ENCODE results near the gene SLC22A4.

The SLC22A4 gene

DNA sequence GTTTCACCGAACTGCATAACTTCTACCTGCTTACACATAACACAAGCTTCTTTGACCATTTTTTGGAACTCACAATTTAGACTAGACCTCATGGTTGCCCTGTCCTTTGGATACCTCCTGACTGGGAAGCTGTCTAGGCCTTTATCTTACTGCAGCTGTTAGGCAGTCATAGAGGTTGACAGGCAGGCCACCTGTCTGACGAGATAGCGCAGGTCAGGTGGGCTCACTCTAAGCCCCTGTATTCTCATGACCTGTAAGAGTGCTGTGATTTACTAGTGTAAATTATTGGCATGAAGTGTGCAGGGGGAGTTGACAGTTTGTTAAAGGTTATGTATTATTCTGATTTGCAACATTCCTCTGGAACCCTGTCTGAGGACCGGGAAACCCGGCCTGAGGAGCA, 29.0 kb downstream of the SLC22A4 start:
- no peak for DNase-seq
- no peak overlapping the region for H2BK120ac ChIP-seq (ENCODE audit: insufficient read depth, low read length, poor library complexity)
- no peak overlapping the region for H3K27ac ChIP-seq (ENCODE audit: low read depth, low read length)
- no peak overlapping the region for H3K14ac ChIP-seq (ENCODE audit: low read length)
- H2AK5ac ChIP-seq (ENCODE audit: low read length) = no peak overlapping the region
- no peaks in the 10 kb centered on the region for H3K9me3 ChIP-seq (ENCODE audit: insufficient read depth, low read depth, low read length)
- H3K18ac ChIP-seq (ENCODE audit: low read length) = no peak overlapping the region
- H3K4me1 ChIP-seq (ENCODE audit: control insufficient read depth in 1 of 2, insufficient read depth in 2 of 2, low read length in 2 of 2) = peaks cover 4 to 9% of the 10 kb centered on the region in 2 experiments
- no peak overlapping the region for H2AFZ ChIP-seq (ENCODE audit: insufficient read depth, low read length, poor library complexity)
- H3K79me2 ChIP-seq (ENCODE audit: control insufficient read depth, insufficient read depth, low read length, poor library complexity) = no peaks in the 10 kb centered on the region
- H4K91ac ChIP-seq (ENCODE audit: low read depth, low read length) = no peak overlapping the region
- H3K4me2 ChIP-seq (ENCODE audit: low read length) = no peak overlapping the region
- no peak overlapping the region for H4K8ac ChIP-seq (ENCODE audit: low read depth, low read length)
- H3K4me3 ChIP-seq (ENCODE audit: low read depth, low read length) = no peak overlapping the region
- no peak overlapping the region for H2BK5ac ChIP-seq (ENCODE audit: low read depth, low read length, poor library complexity)
- H3K9ac ChIP-seq (ENCODE audit: low read length) = no peak overlapping the region
- H3K36me3 ChIP-seq (ENCODE audit: control insufficient read depth in 1 of 2, insufficient read depth in 2 of 2, low read length in 2 of 2) = no peaks in the 10 kb centered on the region
- H3K79me1 ChIP-seq (ENCODE audit: low read length) = no peaks in the 10 kb centered on the region
- no peaks in the 10 kb centered on the region for H3K27me3 ChIP-seq (ENCODE audit: insufficient read depth, low read length)
- no peak overlapping the region for H3K4ac ChIP-seq (ENCODE audit: low read depth, low read length)
- no peak overlapping the region for H4K12ac ChIP-seq (ENCODE audit: low read depth, low read length)
- no peak overlapping the region for H2BK12ac ChIP-seq (ENCODE audit: low read length)
- no CpG with 5 or more reads among the region's 5 CpGs for WGBS (ENCODE audit: extremely low coverage, insufficient coverage, insufficient read length)
- H3K23ac ChIP-seq (ENCODE audit: low read length) = no peak overlapping the region

- H3K36me3 ChIP-seq (ENCODE audit: control insufficient read depth in 1 of 2, insufficient read depth in 2 of 2, low read length in 2 of 2) = no peaks in the 10 kb centered on the region
- no peak overlapping the region for H3K23ac ChIP-seq (ENCODE audit: low read length)
- no peak overlapping the region for H4K8ac ChIP-seq (ENCODE audit: low read depth, low read length)
- H3K4ac ChIP-seq (ENCODE audit: low read depth, low read length) = no peak overlapping the region
- no peak overlapping the region for H3K27ac ChIP-seq (ENCODE audit: low read depth, low read length)
- no peak overlapping the region for H4K91ac ChIP-seq (ENCODE audit: low read depth, low read length)
- DNase-seq = no peak
- no peak overlapping the region for H4K12ac ChIP-seq (ENCODE audit: low read depth, low read length)
- no peak overlapping the region for H2BK5ac ChIP-seq (ENCODE audit: low read depth, low read length, poor library complexity)
- H3K18ac ChIP-seq (ENCODE audit: low read length) = no peak overlapping the region
- no peak overlapping the region for H3K14ac ChIP-seq (ENCODE audit: low read length)
- no CpG with 5 or more reads among the region's 4 CpGs for WGBS (ENCODE audit: extremely low coverage, insufficient coverage, insufficient read length)
- H2BK12ac ChIP-seq (ENCODE audit: low read length) = no peak overlapping the region
- H3K9ac ChIP-seq (ENCODE audit: low read length) = no peak overlapping the region
- H3K4me3 ChIP-seq (ENCODE audit: low read depth, low read length) = no peak overlapping the region
- no peak overlapping the region for H2AK5ac ChIP-seq (ENCODE audit: low read length)
- H3K79me2 ChIP-seq (ENCODE audit: control insufficient read depth, insufficient read depth, low read length, poor library complexity) = no peaks in the 10 kb centered on the region
- peaks cover 4 to 9% of the 10 kb centered on the region in 2 experiments for H3K4me1 ChIP-seq (ENCODE audit: control insufficient read depth in 1 of 2, insufficient read depth in 2 of 2, low read length in 2 of 2)
- no peak overlapping the region for H3K4me2 ChIP-seq (ENCODE audit: low read length)
- H2AFZ ChIP-seq (ENCODE audit: insufficient read depth, low read length, poor library complexity) = no peak overlapping the region
- no peaks in the 10 kb centered on the region for H3K79me1 ChIP-seq (ENCODE audit: low read length)
- no peaks in the 10 kb centered on the region for H3K9me3 ChIP-seq (ENCODE audit: insufficient read depth, low read depth, low read length)
- no peaks in the 10 kb centered on the region for H3K27me3 ChIP-seq (ENCODE audit: insufficient read depth, low read length)
- H2BK120ac ChIP-seq (ENCODE audit: insufficient read depth, low read length, poor library complexity) = no peak overlapping the region
Measured at GRCh38 chr5:132325691-132326090, 31.5 kb downstream of the SLC22A4 start.

DNA sequence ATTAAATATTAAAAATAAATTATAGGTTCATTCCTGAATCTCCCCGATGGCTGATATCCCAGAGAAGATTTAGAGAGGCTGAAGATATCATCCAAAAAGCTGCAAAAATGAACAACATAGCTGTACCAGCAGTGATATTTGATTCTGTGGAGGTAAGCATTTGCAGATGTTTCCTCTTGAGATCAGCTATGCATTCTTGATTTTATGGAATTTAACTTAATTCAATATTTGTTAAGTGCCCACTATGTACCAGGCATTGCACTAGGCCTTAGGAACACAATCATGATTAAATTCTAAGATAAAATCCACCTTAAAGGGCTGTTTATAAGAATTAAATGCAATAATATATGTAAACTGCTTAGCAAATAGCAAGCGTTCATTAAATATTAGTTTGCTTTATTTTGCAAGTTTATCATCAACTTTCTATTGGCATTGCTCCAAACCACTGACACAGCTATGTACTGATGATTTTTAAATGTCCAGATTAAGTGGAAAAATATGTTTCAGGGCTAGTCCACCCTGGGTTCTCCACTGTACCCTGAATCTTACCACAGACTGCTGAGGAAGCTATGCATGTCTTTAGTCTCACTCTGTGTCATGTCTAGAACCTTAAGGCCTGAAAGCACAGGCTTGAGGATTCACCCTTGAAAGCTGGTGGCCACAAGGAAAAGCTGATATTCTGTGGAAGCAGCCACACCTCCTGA, 33.2 kb downstream of the SLC22A4 start:
- Histone ChIP-seq H3K4me1 (ENCODE audit: control insufficient read depth in 1 of 2, insufficient read depth in 2 of 2, low read length in 2 of 2) (peaks cover under 1 to 5% of the 10 kb centered on the region in 2 experiments), H4K12ac (ENCODE audit: low read depth, low read length) (no peak overlapping the region), H4K91ac (ENCODE audit: low read depth, low read length) (no peak overlapping the region), H4K8ac (ENCODE audit: low read depth, low read length) (no peak overlapping the region), H3K27me3 (ENCODE audit: insufficient read depth, low read length) (no peaks in the 10 kb centered on the region), H2BK120ac (ENCODE audit: insufficient read depth, low read length, poor library complexity) (no peak overlapping the region), H2AK5ac (ENCODE audit: low read length) (no peak overlapping the region), H3K23ac (ENCODE audit: low read length) (no peak overlapping the region), H3K36me3 (ENCODE audit: control insufficient read depth in 1 of 2, insufficient read depth in 2 of 2, low read length in 2 of 2) (no peaks in the 10 kb centered on the region), H3K9me3 (ENCODE audit: insufficient read depth, low read depth, low read length) (no peaks in the 10 kb centered on the region), H3K4me2 (ENCODE audit: low read length) (no peak overlapping the region), H2AFZ (ENCODE audit: insufficient read depth, low read length, poor library complexity) (no peak overlapping the region), H3K4me3 (ENCODE audit: low read depth, low read length) (no peak overlapping the region), H3K18ac (ENCODE audit: low read length) (no peak overlapping the region), H3K14ac (ENCODE audit: low read length) (no peak overlapping the region), H3K79me1 (ENCODE audit: low read length) (no peaks in the 10 kb centered on the region), H2BK12ac (ENCODE audit: low read length) (no peak overlapping the region), H3K27ac (ENCODE audit: low read depth, low read length) (no peak overlapping the region), H3K79me2 (ENCODE audit: control insufficient read depth, insufficient read depth, low read length, poor library complexity) (no peaks in the 10 kb centered on the region), H3K9ac (ENCODE audit: low read length) (no peak overlapping the region), H3K4ac (ENCODE audit: low read depth, low read length) (no peak overlapping the region), H2BK5ac (ENCODE audit: low read depth, low read length, poor library complexity) (no peak overlapping the region)
- no peak for DNase-seq
- WGBS (ENCODE audit: extremely low coverage, insufficient coverage, insufficient read length) = no CpG with 5 or more reads among the region's 2 CpGs

DNA sequence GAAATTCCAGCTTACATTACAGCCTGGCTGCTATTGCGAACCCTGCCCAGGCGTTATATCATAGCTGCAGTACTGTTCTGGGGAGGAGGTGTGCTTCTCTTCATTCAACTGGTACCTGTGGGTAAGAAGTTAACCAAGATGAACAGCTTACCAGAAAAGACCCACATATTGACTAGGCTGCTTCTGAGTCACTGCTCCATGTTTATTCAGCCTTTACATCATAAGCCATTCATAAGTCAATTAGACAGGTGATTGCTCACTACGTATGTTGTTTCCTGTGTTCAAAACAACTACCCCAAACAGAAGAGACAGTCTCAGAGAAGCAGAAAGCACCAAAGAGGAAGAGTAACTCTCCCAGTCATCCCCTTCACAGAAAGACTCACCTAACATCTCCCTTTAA, 40.6 kb downstream of the SLC22A4 start:
- Histone ChIP-seq H3K27me3 (ENCODE audit: insufficient read depth, low read length) (no peaks in the 10 kb centered on the region), H3K9ac (ENCODE audit: low read length) (no peak overlapping the region), H3K27ac (ENCODE audit: low read depth, low read length) (no peak overlapping the region), H4K12ac (ENCODE audit: low read depth, low read length) (no peak overlapping the region), H3K9me3 (ENCODE audit: insufficient read depth, low read depth, low read length) (no peaks in the 10 kb centered on the region), H3K18ac (ENCODE audit: low read length) (no peak overlapping the region), H3K23ac (ENCODE audit: low read length) (no peak overlapping the region), H3K14ac (ENCODE audit: low read length) (no peak overlapping the region), H3K4ac (ENCODE audit: low read depth, low read length) (no peak overlapping the region), H3K79me2 (ENCODE audit: control insufficient read depth, insufficient read depth, low read length, poor library complexity) (no peaks in the 10 kb centered on the region), H3K36me3 (ENCODE audit: control insufficient read depth in 1 of 2, insufficient read depth in 2 of 2, low read length in 2 of 2) (no peaks in the 10 kb centered on the region), H2AK5ac (ENCODE audit: low read length) (no peak overlapping the region), H4K8ac (ENCODE audit: low read depth, low read length) (no peak overlapping the region), H2BK12ac (ENCODE audit: low read length) (no peak overlapping the region), H2AFZ (ENCODE audit: insufficient read depth, low read length, poor library complexity) (no peak overlapping the region), H2BK5ac (ENCODE audit: low read depth, low read length, poor library complexity) (no peak overlapping the region), H2BK120ac (ENCODE audit: insufficient read depth, low read length, poor library complexity) (no peak overlapping the region), H3K4me3 (ENCODE audit: low read depth, low read length) (no peak overlapping the region), H3K4me1 (ENCODE audit: control insufficient read depth in 1 of 2, insufficient read depth in 2 of 2, low read length in 2 of 2) (no peaks in the 10 kb centered on the region), H3K4me2 (ENCODE audit: low read length) (no peak overlapping the region), H3K79me1 (ENCODE audit: low read length) (no peaks in the 10 kb centered on the region), H4K91ac (ENCODE audit: low read depth, low read length) (no peak overlapping the region)
- WGBS (ENCODE audit: extremely low coverage, insufficient coverage, insufficient read length) = no CpG with 5 or more reads among the region's 3 CpGs
- no peak for DNase-seq
